Measurements from ENCODE around the gene ZFAND2A.

The ZFAND2A gene

DNA sequence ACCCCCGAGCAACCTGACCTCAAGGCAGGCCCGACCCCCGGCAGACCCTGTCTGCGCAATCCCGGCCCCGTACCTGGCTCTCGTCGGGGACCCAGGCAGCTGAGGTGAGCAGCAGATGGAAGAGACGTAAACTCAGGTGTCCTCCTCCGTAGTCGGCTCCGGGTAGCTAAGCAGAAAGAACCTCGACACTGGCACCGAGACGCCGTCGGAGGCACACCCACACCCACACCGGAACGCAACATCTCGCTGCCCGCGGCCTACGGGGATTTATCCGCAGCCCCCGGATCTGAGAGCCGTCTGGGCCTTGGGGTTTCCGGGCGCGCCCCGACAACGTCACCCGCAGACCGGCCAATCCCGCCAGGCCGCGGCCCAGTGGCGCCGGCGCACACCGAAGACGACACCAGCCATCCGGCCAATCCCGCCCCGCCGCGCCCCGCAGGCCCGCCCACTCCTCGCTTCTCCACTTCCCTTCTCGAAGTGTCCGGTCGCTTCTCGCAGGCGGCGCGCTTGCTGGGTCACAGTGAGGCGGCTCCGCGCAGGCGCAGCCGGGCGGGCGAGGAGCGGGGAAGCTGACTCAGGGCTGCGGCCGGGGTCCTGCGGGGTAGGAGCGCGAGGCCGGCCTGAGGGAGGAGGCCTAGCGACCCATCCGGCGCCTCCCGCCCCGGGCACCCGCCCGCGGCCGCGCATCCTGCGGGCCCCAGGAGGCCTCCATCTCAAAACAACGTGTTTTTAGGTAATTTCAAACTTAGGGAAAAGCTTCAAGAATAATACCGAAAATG, at the start of gene ZFAND2A (continued):
- TF ChIP-seq KLF17 (tag by site-specific recombination; IDR thresholded peaks at IDR 0.05), result no peak
- TF ChIP-seq, protein P1, sequence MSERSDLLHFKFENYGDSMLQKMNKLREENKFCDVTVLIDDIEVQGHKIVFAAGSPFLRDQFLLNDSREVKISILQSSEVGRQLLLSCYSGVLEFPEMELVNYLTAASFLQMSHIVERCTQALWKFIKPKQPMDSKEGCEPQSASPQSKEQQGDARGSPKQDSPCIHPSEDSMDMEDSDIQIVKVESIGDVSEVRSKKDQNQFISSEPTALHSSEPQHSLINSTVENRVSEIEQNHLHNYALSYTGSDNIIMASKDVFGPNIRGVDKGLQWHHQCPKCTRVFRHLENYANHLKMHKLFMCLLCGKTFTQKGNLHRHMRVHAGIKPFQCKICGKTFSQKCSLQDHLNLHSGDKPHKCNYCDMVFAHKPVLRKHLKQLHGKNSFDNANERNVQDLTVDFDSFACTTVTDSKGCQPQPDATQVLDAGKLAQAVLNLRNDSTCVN (tag by site-specific recombination; optimal IDR thresholded peaks at IDR 0.05), result peak; percentile 85
- no peak for TF ChIP-seq ZNF843 (tag by site-specific recombination; IDR thresholded peaks at IDR 0.05)
- no peak for TF ChIP-seq ZNF548 (tag by site-specific recombination; IDR thresholded peaks at IDR 0.05)
- TF ChIP-seq SP7 (tag by site-specific recombination; IDR thresholded peaks at IDR 0.05), result peak; percentile 26; the same call in 1 of the 2 replicates
- TF ChIP-seq SP2 (tag by site-specific recombination; IDR thresholded peaks at IDR 0.05), result peak; percentile 82
- TF ChIP-seq ZNF157 (tag by site-specific recombination; IDR thresholded peaks at IDR 0.05), result no peak
- no peak for TF ChIP-seq HOXA7 (CRISPR knock-in tag; IDR thresholded peaks at IDR 0.05; ENCODE audit: borderline replicate concordance)
- peak; percentile 69; the same call in 1 of the 2 replicates for TF ChIP-seq ZNF777 (tag by site-specific recombination; IDR thresholded peaks at IDR 0.05; ENCODE audit: borderline replicate concordance)
- TF ChIP-seq ZNF514 (tag by site-specific recombination; IDR thresholded peaks at IDR 0.05), result no peak
- TF ChIP-seq RBAK (tag by site-specific recombination; IDR thresholded peaks at IDR 0.05), result no peak
- TF ChIP-seq PATZ1 (tag by site-specific recombination; IDR thresholded peaks at IDR 0.05), result peak; percentile 17; the same call in 1 of the 2 replicates
- no peak for TF ChIP-seq PRDM2 (tag by site-specific recombination; IDR thresholded peaks at IDR 0.05; ENCODE audit: borderline replicate concordance)
- TF ChIP-seq ZSCAN23 (tag by site-specific recombination; IDR thresholded peaks at IDR 0.05), result no peak
- no peak for TF ChIP-seq PRDM1 (tag by site-specific recombination; IDR thresholded peaks at IDR 0.05)
- TF ChIP-seq MEIS1 (CRISPR knock-in tag; IDR thresholded peaks at IDR 0.05; ENCODE audit: borderline replicate concordance), result no peak
- TF ChIP-seq, protein P2, sequence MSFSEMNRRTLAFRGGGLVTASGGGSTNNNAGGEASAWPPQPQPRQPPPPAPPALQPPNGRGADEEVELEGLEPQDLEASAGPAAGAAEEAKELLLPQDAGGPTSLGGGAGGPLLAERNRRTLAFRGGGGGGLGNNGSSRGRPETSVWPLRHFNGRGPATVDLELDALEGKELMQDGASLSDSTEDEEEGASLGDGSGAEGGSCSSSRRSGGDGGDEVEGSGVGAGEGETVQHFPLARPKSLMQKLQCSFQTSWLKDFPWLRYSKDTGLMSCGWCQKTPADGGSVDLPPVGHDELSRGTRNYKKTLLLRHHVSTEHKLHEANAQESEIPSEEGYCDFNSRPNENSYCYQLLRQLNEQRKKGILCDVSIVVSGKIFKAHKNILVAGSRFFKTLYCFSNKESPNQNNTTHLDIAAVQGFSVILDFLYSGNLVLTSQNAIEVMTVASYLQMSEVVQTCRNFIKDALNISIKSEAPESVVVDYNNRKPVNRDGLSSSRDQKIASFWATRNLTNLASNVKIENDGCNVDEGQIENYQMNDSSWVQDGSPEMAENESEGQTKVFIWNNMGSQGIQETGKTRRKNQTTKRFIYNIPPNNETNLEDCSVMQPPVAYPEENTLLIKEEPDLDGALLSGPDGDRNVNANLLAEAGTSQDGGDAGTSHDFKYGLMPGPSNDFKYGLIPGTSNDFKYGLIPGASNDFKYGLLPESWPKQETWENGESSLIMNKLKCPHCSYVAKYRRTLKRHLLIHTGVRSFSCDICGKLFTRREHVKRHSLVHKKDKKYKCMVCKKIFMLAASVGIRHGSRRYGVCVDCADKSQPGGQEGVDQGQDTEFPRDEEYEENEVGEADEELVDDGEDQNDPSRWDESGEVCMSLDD (tag by site-specific recombination; IDR thresholded peaks at IDR 0.05), result peak; percentile 67; the same call in 1 of the 2 replicates
- no peak for TF ChIP-seq ZNF530 (tag by site-specific recombination; IDR thresholded peaks at IDR 0.05; ENCODE audit: low read depth)
- TF ChIP-seq TRIM28 (IDR thresholded peaks at IDR 0.05; ENCODE audit: borderline replicate concordance, low read length), result no peak
- no peak for TF ChIP-seq ZNF610 (tag by site-specific recombination; IDR thresholded peaks at IDR 0.05; ENCODE audit: borderline replicate concordance)
- no peak for TF ChIP-seq IKZF3 (tag by site-specific recombination; IDR thresholded peaks at IDR 0.05)
- TF ChIP-seq ZSCAN4 (tag by site-specific recombination; IDR thresholded peaks at IDR 0.05), result no peak
- no peak for TF ChIP-seq ZNF658 (tag by site-specific recombination; IDR thresholded peaks at IDR 0.05)
